ENCODE results near the gene CXCL12.

Gene CXCL12

GRCh38 chr10:44334621-44335184 is 50.2 kb downstream of the CXCL12 start:
- POLR2A ChIA-PET: no interaction called here
- DNase-seq (ENCODE audit: extremely low spot score): no peak
- TF ChIP-seq FOXM1 (IDR thresholded peaks at IDR 0.05; ENCODE audit: borderline replicate concordance) (no peak), ZNF384 (IDR thresholded peaks at IDR 0.05) (no peak), FOXK2 (IDR thresholded peaks at IDR 0.05) (no peak), ARNT (IDR thresholded peaks at IDR 0.05) (no peak), FOXA1 (IDR thresholded peaks at IDR 0.05) (no peak), NFRKB (IDR thresholded peaks at IDR 0.05) (no peak), L3MBTL2 (conservative IDR thresholded peaks at IDR 0.05) (no peak), TARDBP (IDR thresholded peaks at IDR 0.05) (no peak), SUZ12 (IDR thresholded peaks at IDR 0.05) (no peak), HDGF (IDR thresholded peaks at IDR 0.05; ENCODE audit: borderline replicate concordance) (no peak)
- TF ChIP-seq, protein P1, sequence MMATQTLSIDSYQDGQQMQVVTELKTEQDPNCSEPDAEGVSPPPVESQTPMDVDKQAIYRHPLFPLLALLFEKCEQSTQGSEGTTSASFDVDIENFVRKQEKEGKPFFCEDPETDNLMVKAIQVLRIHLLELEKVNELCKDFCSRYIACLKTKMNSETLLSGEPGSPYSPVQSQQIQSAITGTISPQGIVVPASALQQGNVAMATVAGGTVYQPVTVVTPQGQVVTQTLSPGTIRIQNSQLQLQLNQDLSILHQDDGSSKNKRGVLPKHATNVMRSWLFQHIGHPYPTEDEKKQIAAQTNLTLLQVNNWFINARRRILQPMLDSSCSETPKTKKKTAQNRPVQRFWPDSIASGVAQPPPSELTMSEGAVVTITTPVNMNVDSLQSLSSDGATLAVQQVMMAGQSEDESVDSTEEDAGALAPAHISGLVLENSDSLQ (IDR thresholded peaks at IDR 0.05): no peak
- CTCF ChIA-PET: interaction anchor here (0.8 to 1.2 kb wide), 4 partner anchors 9 to 27 kb away, joined by 3 to 4 read pairs (median 3); no protein-coding TSS in a partner anchor

DNA sequence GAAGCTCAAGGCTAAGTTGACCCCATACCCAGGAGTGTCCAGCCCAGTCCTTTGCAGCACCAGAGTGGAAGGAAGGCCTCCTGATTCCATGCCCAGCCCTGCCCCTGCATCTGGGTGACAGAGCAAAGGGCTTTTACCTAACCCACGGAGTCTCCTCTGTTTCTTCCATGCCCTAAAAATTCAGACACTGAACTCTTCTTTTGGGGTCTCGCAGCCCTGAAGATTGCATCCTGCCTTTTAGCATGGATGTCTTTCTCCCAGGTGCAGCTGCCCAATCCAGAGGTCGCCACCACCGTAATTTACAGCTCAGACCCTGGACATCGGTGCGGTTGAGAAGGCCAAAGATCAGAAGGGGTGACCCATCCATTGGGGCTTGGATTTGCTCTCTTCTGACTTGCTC is 50.8 kb downstream of the CXCL12 start:
- TF ChIP-seq ZNF384 (IDR thresholded peaks at IDR 0.05): no peak
- no peak for TF ChIP-seq BHLHE40 (IDR thresholded peaks at IDR 0.05; ENCODE audit: borderline replicate concordance)
- TF ChIP-seq HDGF (IDR thresholded peaks at IDR 0.05; ENCODE audit: borderline replicate concordance): no peak
- TF ChIP-seq SUZ12 (IDR thresholded peaks at IDR 0.05): no peak
- TF ChIP-seq FOXA1 (IDR thresholded peaks at IDR 0.05): no peak
- TF ChIP-seq CTBP1 (IDR thresholded peaks at IDR 0.05; ENCODE audit: borderline replicate concordance): no peak
- no peak for TF ChIP-seq ARNT (IDR thresholded peaks at IDR 0.05)
- no peak for TF ChIP-seq FOXK2 (IDR thresholded peaks at IDR 0.05)
- TF ChIP-seq, protein P1 (IDR thresholded peaks at IDR 0.05): no peak
- TF ChIP-seq ELF4 (IDR thresholded peaks at IDR 0.05): no peak
- TF ChIP-seq TARDBP (IDR thresholded peaks at IDR 0.05): no peak
- no peak for TF ChIP-seq LEF1 (IDR thresholded peaks at IDR 0.05; ENCODE audit: borderline replicate concordance)
- no peak for TF ChIP-seq FOXM1 (IDR thresholded peaks at IDR 0.05; ENCODE audit: borderline replicate concordance)
- no peak for TF ChIP-seq L3MBTL2 (conservative IDR thresholded peaks at IDR 0.05)
- TF ChIP-seq NFRKB (IDR thresholded peaks at IDR 0.05): no peak
- no peak for TF ChIP-seq SP1 (IDR thresholded peaks at IDR 0.05)
- ChIA-PET CTCF (interaction anchor here (0.8 to 1.2 kb wide), 4 partner anchors 9 to 26 kb away, joined by 3 to 4 read pairs (median 3); no protein-coding TSS in a partner anchor), POLR2A (no interaction called here)
- DNase-seq (ENCODE audit: extremely low spot score): no peak

DNA sequence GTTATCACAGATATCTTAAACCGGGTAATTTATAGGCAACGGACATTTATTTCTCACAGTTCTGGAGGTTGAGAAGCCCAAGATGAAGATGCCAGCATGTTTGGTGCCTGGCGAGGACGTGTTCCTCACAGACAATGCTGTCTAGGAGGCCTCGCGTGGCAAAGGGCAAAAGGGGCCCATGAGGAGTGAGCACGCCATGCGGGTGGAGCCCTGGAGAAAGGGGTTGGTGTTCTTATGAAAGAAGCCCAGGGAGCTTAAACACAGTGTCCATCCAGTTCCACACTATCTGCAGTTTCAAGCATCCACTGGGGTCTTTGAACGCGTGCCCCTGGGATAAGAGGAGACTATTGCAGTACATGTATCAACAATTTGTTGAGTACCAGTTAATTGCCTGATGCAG is 51.4 kb downstream of the CXCL12 start:
- DNase-seq (ENCODE audit: extremely low spot score): no peak
- POLR2A ChIA-PET: no interaction called here
- no peak for TF ChIP-seq ZNF384 (IDR thresholded peaks at IDR 0.05)
- no peak for TF ChIP-seq ELF4 (IDR thresholded peaks at IDR 0.05)
- no peak for TF ChIP-seq ARNT (IDR thresholded peaks at IDR 0.05)
- no peak for TF ChIP-seq SP1 (IDR thresholded peaks at IDR 0.05)
- no peak for TF ChIP-seq L3MBTL2 (conservative IDR thresholded peaks at IDR 0.05)
- TF ChIP-seq LEF1 (IDR thresholded peaks at IDR 0.05; ENCODE audit: borderline replicate concordance): no peak
- no peak for TF ChIP-seq FOXA1 (IDR thresholded peaks at IDR 0.05)
- CTCF ChIA-PET: interaction anchor here (1.2 kb wide), 1 partner anchor 10 kb away, joined by 3 read pairs; no protein-coding TSS in a partner anchor

DNA sequence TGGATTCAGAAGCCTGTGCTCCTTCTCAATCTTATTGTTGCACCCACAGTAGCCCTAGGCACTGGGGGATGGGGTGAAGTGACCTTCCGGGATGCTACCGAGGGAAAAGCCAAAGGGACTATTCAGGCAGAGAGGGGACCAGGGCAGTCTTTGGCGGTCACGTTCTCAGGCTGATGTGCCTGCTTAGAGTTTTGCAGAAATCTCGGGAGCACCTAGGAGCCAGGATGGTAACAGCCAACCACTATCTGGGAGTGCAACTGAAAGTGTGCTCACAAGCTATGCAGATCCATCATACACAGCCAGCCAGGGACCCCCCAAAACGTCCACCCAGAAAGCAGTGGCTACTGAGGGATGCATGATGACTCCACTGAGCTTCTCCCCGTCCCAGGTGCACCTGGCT is 52.4 kb downstream of the CXCL12 start:
- POLR2A ChIA-PET: no interaction called here
- TF ChIP-seq, protein P1 (IDR thresholded peaks at IDR 0.05): no peak
- TF ChIP-seq FOXM1 (IDR thresholded peaks at IDR 0.05; ENCODE audit: borderline replicate concordance) (no peak), FOXK2 (IDR thresholded peaks at IDR 0.05) (no peak), TARDBP (IDR thresholded peaks at IDR 0.05) (no peak), BHLHE40 (IDR thresholded peaks at IDR 0.05; ENCODE audit: borderline replicate concordance) (no peak), HDGF (IDR thresholded peaks at IDR 0.05; ENCODE audit: borderline replicate concordance) (no peak), SUZ12 (IDR thresholded peaks at IDR 0.05) (no peak), NFRKB (IDR thresholded peaks at IDR 0.05) (no peak), ARNT (IDR thresholded peaks at IDR 0.05) (no peak), CTBP1 (IDR thresholded peaks at IDR 0.05; ENCODE audit: borderline replicate concordance) (no peak), SP1 (IDR thresholded peaks at IDR 0.05) (no peak), FOXA1 (IDR thresholded peaks at IDR 0.05) (no peak), LEF1 (IDR thresholded peaks at IDR 0.05; ENCODE audit: borderline replicate concordance) (no peak), ELF4 (IDR thresholded peaks at IDR 0.05) (no peak), ZNF384 (IDR thresholded peaks at IDR 0.05) (no peak), L3MBTL2 (conservative IDR thresholded peaks at IDR 0.05) (no peak)
- DNase-seq (ENCODE audit: extremely low spot score): no peak
- CTCF ChIA-PET: no interaction called here

GRCh38 chr10:44330431-44330830 is 54.5 kb downstream of the CXCL12 start:
- DNase-seq (ENCODE audit: extremely low spot score): no peak
- TF ChIP-seq NFRKB (IDR thresholded peaks at IDR 0.05): no peak
- TF ChIP-seq, protein P1 (IDR thresholded peaks at IDR 0.05): no peak
- no peak for TF ChIP-seq FOXA1 (IDR thresholded peaks at IDR 0.05)
- TF ChIP-seq FOXM1 (IDR thresholded peaks at IDR 0.05; ENCODE audit: borderline replicate concordance): no peak
- no peak for TF ChIP-seq ELF4 (IDR thresholded peaks at IDR 0.05)
- no peak for TF ChIP-seq HDGF (IDR thresholded peaks at IDR 0.05; ENCODE audit: borderline replicate concordance)
- no peak for TF ChIP-seq CTBP1 (IDR thresholded peaks at IDR 0.05; ENCODE audit: borderline replicate concordance)
- TF ChIP-seq SUZ12 (IDR thresholded peaks at IDR 0.05): no peak
- no peak for TF ChIP-seq FOXK2 (IDR thresholded peaks at IDR 0.05)
- TF ChIP-seq BHLHE40 (IDR thresholded peaks at IDR 0.05; ENCODE audit: borderline replicate concordance): no peak
- POLR2A ChIA-PET: no interaction called here
- CTCF ChIA-PET: no interaction called here

All from HEK293T (cell line).